Activated CD8-positive, alpha-beta memory T cell treated with anti-CD3 and anti-CD28 coated beads, Interleukin-2, amount 50 U/mL, for 1 hour (primary cell): ENCODE data around the gene OR9K2.
A peak's percentile ranks its signal among the peaks of the same experiment; 100 is the strongest.
"Not testable (repeated sequence)": the region's sequence is repeated elsewhere in the genome, so short reads cannot be mapped to it uniquely, and the experiment has no call there.

Experiments used
- DNase-seq: peaks from one replicate; pipeline ENCODE4 v3.0.0-alpha.2; 2020; ENCODE audit errors: extremely low read depth

OR9K2 gene

DNA sequence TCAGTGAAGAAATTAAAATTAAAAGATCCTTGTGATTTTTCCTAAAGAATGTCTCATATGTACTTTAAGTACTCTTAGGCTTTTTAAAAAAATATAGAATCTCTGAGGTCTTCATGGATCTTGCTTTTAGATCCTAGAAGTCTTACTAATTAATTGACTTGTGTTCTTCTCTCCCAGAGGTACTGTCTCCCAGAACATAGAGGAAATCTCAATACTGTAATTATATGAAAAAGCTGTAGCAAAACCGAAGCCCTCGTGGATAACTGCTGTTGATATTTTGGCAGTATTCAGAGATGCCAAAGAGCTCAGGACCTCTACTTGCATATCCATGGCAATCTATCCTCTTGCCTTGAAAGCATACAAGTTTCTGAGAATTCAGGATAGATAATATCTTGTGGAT is at the start of gene OR9K2:
OR9K2 (plus strand) TSS at position 301 of the 400 bp plus-strand sequence. CDS start 3,429 bp downstream, outside the sequence.
- no peak for DNase-seq

GRCh38 chr12:55092579-55092978 is 33.6 kb upstream of the OR9K2 start:
- no peak for DNase-seq

- no peak for DNase-seq
Measured at GRCh38 chr12:55112378-55112875, 13.8 kb upstream of the OR9K2 start.

DNA sequence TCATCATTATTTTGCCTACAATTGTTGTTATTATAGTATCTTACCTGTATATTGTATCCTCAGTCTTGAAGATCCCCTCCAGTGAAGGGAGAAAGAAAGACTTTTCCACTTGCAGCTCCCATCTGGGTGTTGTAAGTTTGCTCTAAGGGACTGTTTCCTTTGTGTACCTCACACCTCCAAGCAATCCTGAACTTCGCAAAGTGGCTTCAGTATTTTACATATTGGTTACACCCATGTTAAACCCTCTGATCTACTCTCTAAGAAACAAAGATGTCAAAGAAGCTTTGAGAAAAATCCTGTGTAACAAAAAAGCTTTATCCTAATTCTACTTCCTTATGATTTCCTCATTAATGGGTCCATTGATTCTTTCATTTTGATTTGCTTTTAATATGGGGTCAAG is 10.1 kb upstream of the OR9K2 start:
- DNase-seq: no peak

DNA sequence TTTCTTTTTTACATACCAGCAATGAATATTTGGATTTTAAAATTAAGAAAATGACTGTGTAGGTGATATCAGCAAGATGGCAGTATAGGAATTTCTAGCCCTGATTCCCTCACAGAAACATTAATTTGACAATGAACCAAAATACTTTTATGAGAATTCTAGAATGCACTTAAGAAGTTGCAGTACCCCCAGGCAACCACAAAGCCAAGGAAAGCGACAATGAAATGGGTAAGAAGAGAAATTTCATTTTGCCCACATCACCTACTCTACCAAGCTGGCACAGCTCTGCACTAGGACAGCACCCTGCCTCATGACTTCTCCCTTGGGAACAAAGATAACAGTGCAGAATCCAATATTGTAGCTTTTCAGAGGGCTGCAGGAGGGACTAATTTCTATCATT is 6.6 kb downstream of the OR9K2 start:
- no peak for DNase-seq

DNA sequence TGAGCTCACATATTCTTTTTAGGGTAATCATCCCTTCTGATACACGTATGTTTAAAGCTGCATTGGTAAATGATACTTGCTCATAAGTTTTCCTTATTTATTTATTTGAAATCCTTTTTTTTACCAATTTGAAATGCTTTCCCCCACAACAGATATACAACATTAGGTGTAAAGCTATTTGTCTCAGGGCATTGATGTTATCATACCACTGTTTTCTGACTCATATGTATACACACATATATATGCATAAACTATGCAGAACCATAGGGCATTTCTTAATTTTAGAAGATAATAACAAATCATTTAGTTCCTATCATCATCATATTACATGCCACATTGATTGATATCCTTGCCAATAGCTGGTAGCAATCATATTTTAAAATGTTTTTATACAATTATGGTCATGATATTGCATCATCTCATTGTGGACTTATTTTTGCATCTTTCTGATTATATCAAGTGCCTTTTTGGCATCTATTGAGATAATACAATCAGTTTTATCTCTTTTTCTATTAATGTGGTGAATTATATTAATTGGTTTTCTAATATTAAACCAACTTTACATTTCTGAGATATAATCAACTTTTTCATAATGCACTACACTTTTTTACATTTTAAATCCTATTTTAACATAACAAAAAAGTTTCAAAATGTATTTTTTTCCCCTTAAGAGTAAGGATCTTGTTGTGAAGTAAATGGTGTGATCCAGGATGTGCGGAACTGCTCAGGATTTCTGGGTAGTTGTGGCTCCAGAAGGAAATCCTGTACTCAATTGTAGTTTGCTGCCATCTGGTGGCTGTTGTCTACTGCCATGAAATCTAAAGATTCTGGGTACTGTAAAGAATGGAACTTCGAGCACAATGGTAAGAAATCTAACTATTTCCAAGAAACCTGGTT is 16.7 kb downstream of the OR9K2 start:
- DNase-seq: peak; percentile 1

DNA sequence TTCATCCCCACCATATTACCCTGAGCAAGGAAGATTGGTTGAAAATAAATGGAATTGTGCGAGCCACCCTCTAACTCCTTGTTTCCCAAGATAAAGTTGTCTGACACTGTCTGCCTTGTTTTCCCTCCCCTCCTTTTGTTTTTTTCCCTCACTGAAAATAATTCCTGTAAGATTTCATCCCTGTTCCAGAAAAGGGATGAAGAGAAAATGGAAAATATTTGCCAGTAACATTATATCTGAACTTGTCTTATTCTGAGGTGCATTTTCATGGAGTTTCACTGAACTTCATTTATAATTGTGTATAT is 17.3 kb downstream of the OR9K2 start:
- no peak for DNase-seq

DNA sequence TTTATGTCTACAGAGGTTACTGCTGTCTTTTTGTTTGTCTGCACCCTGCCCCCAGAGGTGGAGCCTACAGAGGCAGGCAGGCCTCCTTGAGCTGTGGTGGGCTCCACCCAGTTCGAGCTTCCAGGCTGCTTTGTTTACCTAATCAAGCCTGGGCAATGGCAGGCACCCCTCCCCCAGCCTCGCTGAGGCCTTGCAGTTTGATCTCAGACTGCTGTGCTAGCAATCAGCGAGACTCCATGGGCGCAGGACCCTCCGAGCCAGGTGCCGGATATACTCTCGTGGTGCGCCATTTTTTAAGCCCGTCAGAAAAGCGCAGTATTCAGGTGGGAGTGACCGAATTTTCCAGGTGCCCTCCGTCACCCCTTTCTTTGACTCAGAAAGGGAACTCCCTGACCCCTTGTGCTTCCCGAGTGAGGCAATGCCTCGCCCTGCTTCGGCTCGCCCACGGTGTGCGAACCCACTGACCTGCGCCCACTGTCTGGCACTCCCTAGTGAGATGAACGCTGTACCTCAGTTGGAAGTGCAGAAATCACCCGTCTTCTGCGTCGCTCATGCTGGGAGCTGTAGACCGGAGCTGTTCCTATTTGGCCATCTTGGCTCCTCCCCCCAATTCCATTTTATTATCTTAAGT is 40.9 kb downstream of the OR9K2 start:
- not testable (repeated sequence) for DNase-seq

DNA sequence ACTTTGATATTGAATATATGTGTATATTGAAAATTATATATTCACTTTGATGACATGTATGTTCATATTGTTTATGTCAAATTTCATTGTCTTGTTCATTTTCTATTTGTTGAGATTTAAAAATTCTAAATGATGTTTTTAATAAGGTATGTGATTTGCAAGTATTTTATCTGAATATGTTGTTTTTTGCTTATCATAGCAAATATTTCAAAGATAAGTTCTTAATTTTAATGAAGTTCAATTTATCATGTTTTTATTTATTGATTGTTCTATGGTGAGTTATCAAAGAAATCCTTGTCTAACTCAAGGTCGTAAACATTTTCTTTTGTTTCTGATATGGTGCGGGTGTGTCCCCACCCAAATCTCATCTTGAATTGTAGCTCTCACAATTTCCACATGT is 45.2 kb downstream of the OR9K2 start:
- DNase-seq: no peak

- DNase-seq: not testable (repeated sequence)
Measured at GRCh38 chr12:55171846-55172245, 45.6 kb downstream of the OR9K2 start.

- DNase-seq: no peak
Measured at GRCh38 chr12:55172686-55173085, 46.5 kb downstream of the OR9K2 start.

DNA sequence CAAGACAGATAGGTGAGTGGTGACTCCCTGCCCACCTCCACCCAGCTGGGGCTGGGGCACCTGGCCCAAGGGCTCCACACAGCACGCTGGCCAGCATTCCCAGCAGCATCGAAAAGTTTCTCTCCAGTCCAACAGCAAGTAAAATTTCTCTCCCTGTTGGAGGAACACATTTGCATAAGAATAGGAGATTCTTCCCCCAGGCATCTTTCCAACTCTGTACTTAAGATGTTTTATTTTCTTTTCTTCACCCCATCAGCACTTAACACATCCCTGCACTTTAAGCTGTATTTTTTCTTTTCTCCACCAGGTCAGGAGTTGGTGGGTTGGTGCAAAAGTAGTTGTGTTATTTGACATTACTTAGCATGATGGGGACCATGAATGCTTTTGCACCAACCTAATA is 47.2 kb downstream of the OR9K2 start:
- no peak for DNase-seq
